H9 (cell line): Measurements from ENCODE around the gene RDH5. TPM values are rescaled to one million over a fixed set of nuclear protein-coding genes. Genes with fewer than 3 reads are reported as not detected.

ENCODE experiments used
- DNase-seq: peaks from one replicate; pipeline ENCODE4 v3.0.0-alpha.2; 2017
- H2AFZ ChIP-seq: one replicate; pipeline ENCODE4 v1.6.1; 2013; ENCODE audit warnings: mild to moderate bottlenecking, low read length, control low read depth, moderate library complexity
- H2AK5ac ChIP-seq: 2 replicates; pipeline ENCODE4 v1.6.1; 2013; ENCODE audit warnings: low read length, control low read depth, mixed read lengths; ENCODE audit not compliant: insufficient read length
- H2BK120ac ChIP-seq: one replicate; pipeline ENCODE4 v1.6.1; 2013; ENCODE audit warnings: low read depth, mild to moderate bottlenecking, low read length, control low read depth, inconsistent platforms; ENCODE audit not compliant: poor library complexity, severe bottlenecking
- H2BK12ac ChIP-seq: 2 replicates; pipeline ENCODE4 v1.6.1; 2013; ENCODE audit warnings: low read length, control low read depth, mixed read lengths, low read depth; ENCODE audit not compliant: insufficient read length
- H2BK15ac ChIP-seq: 2 replicates; pipeline ENCODE4 v1.6.1; 2013; ENCODE audit warnings: low read depth, low read length, control low read depth
- H2BK20ac ChIP-seq: one replicate; pipeline ENCODE4 v1.6.1; 2013; ENCODE audit warnings: low read depth, mild to moderate bottlenecking, low read length, control low read depth, inconsistent platforms; ENCODE audit not compliant: poor library complexity, severe bottlenecking
- H2BK5ac ChIP-seq: 2 replicates; pipeline ENCODE4 v1.6.1; 2013; ENCODE audit warnings: low read length, control low read depth, mixed read lengths; ENCODE audit not compliant: insufficient read length
- H3K14ac ChIP-seq: 2 replicates; pipeline ENCODE4 v1.6.1; 2013; ENCODE audit warnings: low read length, control low read depth; ENCODE audit not compliant: insufficient read depth
- H3K18ac ChIP-seq: 2 replicates; pipeline ENCODE4 v1.6.1; 2013; ENCODE audit warnings: low read depth, mild to moderate bottlenecking, mixed read lengths, low read length, control low read depth; ENCODE audit not compliant: insufficient read length
- H3K23ac ChIP-seq: 2 replicates; pipeline ENCODE4 v1.6.1; 2013; ENCODE audit warnings: low read length, control low read depth, mixed read lengths, low read depth; ENCODE audit not compliant: insufficient read length
- H3K23me2 ChIP-seq: 2 replicates; pipeline ENCODE4 v1.6.1; 2013; ENCODE audit warnings: low read depth, mild to moderate bottlenecking, mixed read lengths, low read length, control low read depth; ENCODE audit not compliant: insufficient read length, poor library complexity, severe bottlenecking
- H3K27ac ChIP-seq: 2 replicates; pipeline ENCODE4 v1.5.1; 2013; ENCODE audit warnings: low read length, control low read depth, mixed read lengths, low read depth; ENCODE audit not compliant: insufficient read length
- H3K27me3 ChIP-seq: 2 replicates; pipeline ENCODE4 v1.6.1; 2013; ENCODE audit warnings: low read length, control low read depth, inconsistent platforms; ENCODE audit not compliant: insufficient read depth
- H3K4ac ChIP-seq: 2 replicates; pipeline ENCODE4 v1.6.1; 2013; ENCODE audit warnings: low read depth, mild to moderate bottlenecking, control low read depth, inconsistent platforms, low read length, moderate library complexity
- H3K4me1 ChIP-seq: 2 replicates; pipeline ENCODE4 v1.6.1; 2013; ENCODE audit warnings: low read length, control low read depth, inconsistent platforms; ENCODE audit not compliant: insufficient read depth
- H3K4me2 ChIP-seq: 2 replicates; pipeline ENCODE4 v1.6.1; 2013; ENCODE audit warnings: low read length, control low read depth, mixed read lengths; ENCODE audit not compliant: insufficient read length, insufficient read depth
- H3K56ac ChIP-seq: 2 replicates; pipeline ENCODE4 v1.6.1; 2013; ENCODE audit warnings: low read depth, mild to moderate bottlenecking, mixed read lengths, low read length, control low read depth; ENCODE audit not compliant: insufficient read length
- H3K79me1 ChIP-seq: 2 replicates; pipeline ENCODE4 v1.6.1; 2013; ENCODE audit warnings: low read depth, mild to moderate bottlenecking, moderate library complexity, low read length, control low read depth, inconsistent platforms; ENCODE audit not compliant: insufficient read depth, poor library complexity, severe bottlenecking
- H3K79me2 ChIP-seq: 2 replicates; pipeline ENCODE4 v1.6.1; 2013; ENCODE audit warnings: low read length, control low read depth, inconsistent platforms; ENCODE audit not compliant: insufficient read depth
- H3K9ac ChIP-seq: 2 replicates; pipeline ENCODE4 v1.6.1; 2013; ENCODE audit warnings: low read length, control low read depth, mixed read lengths; ENCODE audit not compliant: insufficient read length; ENCODE audit errors: extremely low read depth
- H3K9me3 ChIP-seq: one replicate; pipeline ENCODE4 v1.6.1; 2013; ENCODE audit warnings: low read depth, low read length, inconsistent platforms; ENCODE audit not compliant: control insufficient read depth
- H3T11ph ChIP-seq: one replicate; pipeline ENCODE4 v1.6.1; 2013; ENCODE audit warnings: mild to moderate bottlenecking, low read length, control low read depth, inconsistent platforms
- H4K20me1 ChIP-seq: one replicate; pipeline ENCODE4 v1.6.1; 2013; ENCODE audit not compliant: control insufficient read depth, insufficient read length, insufficient read depth
- H4K5ac ChIP-seq: 2 replicates; pipeline ENCODE4 v1.6.1; 2013; ENCODE audit warnings: low read depth, mild to moderate bottlenecking, mixed read lengths, low read length, control low read depth; ENCODE audit not compliant: insufficient read length
- H4K8ac ChIP-seq: replicated peaks from 2 replicates; pipeline ENCODE4 v1.6.1; 2013; ENCODE audit warnings: low read length, control low read depth, mixed read lengths, low read depth; ENCODE audit not compliant: insufficient read length
- H4K91ac ChIP-seq: 2 replicates; pipeline ENCODE4 v1.6.1; 2013; ENCODE audit warnings: low read depth, mild to moderate bottlenecking, moderate library complexity, mixed read lengths, low read length, control low read depth; ENCODE audit not compliant: insufficient read length
- H3K27ac Mint-ChIP-seq, 3 experiments: 2 replicates in 2 of 3; 3 replicates in 1 of 3; pipeline ENCODE4 v1.8.0; 2020 to 2021; ENCODE audit warnings: mixed read lengths in 3 of 3, mild to moderate bottlenecking in 1 of 3, moderate library complexity in 1 of 3
- H3K27me3 Mint-ChIP-seq: 2 replicates; pipeline ENCODE4 v1.8.0; 2021; ENCODE audit warnings: low read depth, mild to moderate bottlenecking, moderate library complexity, mixed read lengths
- H3K36me3 Mint-ChIP-seq, 3 experiments: 2 replicates in 2 of 3; 3 replicates in 1 of 3; pipeline ENCODE4 v1.8.0; 2020 to 2021; ENCODE audit warnings: low read depth in 3 of 3, mixed read lengths in 3 of 3; ENCODE audit not compliant: insufficient read depth in 1 of 3
- H3K4me1 Mint-ChIP-seq, 2 experiments: 2 replicates each; pipeline ENCODE4 v1.8.0; 2020; ENCODE audit warnings: mixed read lengths in 2 of 2
- H3K4me3 Mint-ChIP-seq, 2 experiments: 2 replicates in 1 of 2; 3 replicates in 1 of 2; pipeline ENCODE4 v1.8.0; 2020 to 2021; ENCODE audit warnings: mild to moderate bottlenecking in 2 of 2, mixed read lengths in 2 of 2, moderate library complexity in 1 of 2
- H3K9me3 Mint-ChIP-seq, 2 experiments: 2 replicates in 1 of 2; 3 replicates in 1 of 2; pipeline ENCODE4 v1.8.0; 2020; ENCODE audit warnings: mild to moderate bottlenecking in 2 of 2, mixed read lengths in 2 of 2, moderate library complexity in 1 of 2
- WGBS: extraction: QIAGEN DNeasy Blood & Tissue Kit; methylation state at CpG from one replicate; pipeline ENCODE4 v1.1.7; 2013; ENCODE audit warnings: missing lambda C conversion rate, low lambda C conversion rate, mixed read lengths; ENCODE audit not compliant: insufficient read length; ENCODE audit errors: extremely low coverage; 5-methylcytosine and 5-hydroxymethylcytosine counted together
- total RNA-seq: library from RNA; stranded (reverse); gene quantifications from 2 replicates; pipeline ENCODE4 v1.2.1, GENCODE V29; 2021
- TF ChIP-seq, protein P1 (sequence below): fragments of 200-600 bp; sonication (generic); conservative IDR thresholded peaks from 3 replicates; pipeline ENCODE4 v1.8.0; 2021; ENCODE audit warnings: antibody characterized with exemption, mild to moderate bottlenecking

RDH5 gene
- total RNA-seq, 1 experiment from 2014 or later, result 6.6 TPM

DNA sequence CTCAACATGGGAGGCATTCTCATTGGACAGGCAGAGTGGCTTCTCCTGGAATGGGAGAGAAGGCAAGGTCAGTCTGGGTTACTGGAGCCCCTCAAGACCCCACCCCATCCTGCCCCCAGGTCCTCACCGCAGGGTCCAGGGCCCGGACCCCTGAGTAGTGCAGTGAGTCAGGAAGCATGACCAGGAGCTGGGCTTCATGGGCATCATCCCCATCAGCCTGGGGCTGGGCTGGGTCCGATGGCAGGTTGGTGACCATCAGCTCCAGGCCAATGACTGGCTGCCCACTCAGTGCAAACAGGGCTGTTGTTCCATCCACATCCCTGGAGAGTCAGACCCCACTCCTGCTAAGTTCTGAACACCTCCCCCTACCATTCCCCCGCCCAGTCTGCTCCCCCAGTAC is 25.5 kb upstream of the RDH5 start:
- no CpG with 5 or more reads among the region's 4 CpGs for WGBS

More for the DNA sequence above, 25.5 kb upstream of the RDH5 start:
- Mint-ChIP-seq H3K4me3 (no peak overlapping the region), H3K36me3 (peaks cover 29 to 55% (median 44%) of the 10 kb centered on the region in 3 experiments), H3K4me1 (no peaks in the 10 kb centered on the region), H3K27ac (no peak overlapping the region), H3K9me3 (no peaks in the 10 kb centered on the region), H3K27me3 (no peaks in the 10 kb centered on the region)
- no peak overlapping the region for H3K18ac ChIP-seq
- H4K8ac ChIP-seq, result no peak overlapping the region
- H3K4me1 ChIP-seq, result no peaks in the 10 kb centered on the region
- H3K9me3 ChIP-seq, result no peaks in the 10 kb centered on the region
- H4K91ac ChIP-seq, result no peak overlapping the region
- no peak for DNase-seq
- H3K23ac ChIP-seq, result no peak overlapping the region
- no peak overlapping the region for H3K27ac ChIP-seq
- no peak overlapping the region for H2AFZ ChIP-seq
- no peak overlapping the region for H2BK15ac ChIP-seq
- H3K79me1 ChIP-seq, result no peaks in the 10 kb centered on the region
- H3K9ac ChIP-seq, result no peak overlapping the region
- H3K27me3 ChIP-seq, result no peaks in the 10 kb centered on the region; the same call in 1 of the 2 replicates
- no peaks in the 10 kb centered on the region for H4K20me1 ChIP-seq
- H3K14ac ChIP-seq, result no peak overlapping the region
- no peak overlapping the region for H2BK12ac ChIP-seq
- H2BK5ac ChIP-seq, result no peak overlapping the region
- no peak overlapping the region for H3K4me2 ChIP-seq
- H2BK20ac ChIP-seq, result no peak overlapping the region
- TF ChIP-seq, protein P1, sequence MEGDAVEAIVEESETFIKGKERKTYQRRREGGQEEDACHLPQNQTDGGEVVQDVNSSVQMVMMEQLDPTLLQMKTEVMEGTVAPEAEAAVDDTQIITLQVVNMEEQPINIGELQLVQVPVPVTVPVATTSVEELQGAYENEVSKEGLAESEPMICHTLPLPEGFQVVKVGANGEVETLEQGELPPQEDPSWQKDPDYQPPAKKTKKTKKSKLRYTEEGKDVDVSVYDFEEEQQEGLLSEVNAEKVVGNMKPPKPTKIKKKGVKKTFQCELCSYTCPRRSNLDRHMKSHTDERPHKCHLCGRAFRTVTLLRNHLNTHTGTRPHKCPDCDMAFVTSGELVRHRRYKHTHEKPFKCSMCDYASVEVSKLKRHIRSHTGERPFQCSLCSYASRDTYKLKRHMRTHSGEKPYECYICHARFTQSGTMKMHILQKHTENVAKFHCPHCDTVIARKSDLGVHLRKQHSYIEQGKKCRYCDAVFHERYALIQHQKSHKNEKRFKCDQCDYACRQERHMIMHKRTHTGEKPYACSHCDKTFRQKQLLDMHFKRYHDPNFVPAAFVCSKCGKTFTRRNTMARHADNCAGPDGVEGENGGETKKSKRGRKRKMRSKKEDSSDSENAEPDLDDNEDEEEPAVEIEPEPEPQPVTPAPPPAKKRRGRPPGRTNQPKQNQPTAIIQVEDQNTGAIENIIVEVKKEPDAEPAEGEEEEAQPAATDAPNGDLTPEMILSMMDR, result no peak
- no peak overlapping the region for H3K56ac ChIP-seq
- no peak overlapping the region for H2AK5ac ChIP-seq
- no peak overlapping the region for H3T11ph ChIP-seq
- H2BK120ac ChIP-seq, result no peak overlapping the region
- H3K4ac ChIP-seq, result no peak overlapping the region
- H4K5ac ChIP-seq, result no peak overlapping the region
- H3K79me2 ChIP-seq, result no peaks in the 10 kb centered on the region
- H3K23me2 ChIP-seq, result no peaks in the 10 kb centered on the region
